HG02943 (cell line): ENCODE data around the gene SLC16A1.
"Not testable (repeated sequence)": the region's sequence is repeated elsewhere in the genome, so short reads cannot be mapped to it uniquely, and the experiment has no call there.

Source experiments
- ATAC-seq: cut with Tn5 transposase; IDR thresholded peaks from one replicate; pipeline ENCODE4 v1.9.1; 2021; ENCODE audit warnings: mild to moderate bottlenecking, low read depth, moderate library complexity; ENCODE audit not compliant: unreplicated experiment

Gene SLC16A1

DNA sequence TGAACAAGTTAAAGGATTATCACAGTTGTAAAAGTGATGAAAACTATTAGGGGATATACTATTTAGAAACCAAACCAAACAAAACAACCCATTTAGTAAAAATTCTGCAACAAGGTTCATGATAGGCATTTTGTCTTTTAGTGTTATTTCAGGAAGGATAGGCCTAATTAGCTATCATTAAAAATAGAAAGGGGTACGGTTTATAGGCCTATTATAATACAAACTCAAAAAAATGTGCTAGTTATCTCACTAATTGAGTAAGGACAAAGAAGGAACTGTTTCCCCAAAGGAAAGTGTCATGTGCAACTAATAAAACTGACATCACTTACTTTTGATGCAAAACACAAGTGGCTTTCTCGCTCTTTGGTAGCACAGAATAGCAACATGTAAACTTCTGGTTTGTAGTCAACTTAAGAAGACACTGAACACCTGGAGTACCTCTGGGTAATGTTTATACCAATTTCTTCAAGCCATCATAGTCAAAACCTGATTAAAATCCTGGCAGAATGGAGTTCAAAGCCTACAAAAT is 28.5 kb downstream of the SLC16A1 start:
- no peak for ATAC-seq

DNA sequence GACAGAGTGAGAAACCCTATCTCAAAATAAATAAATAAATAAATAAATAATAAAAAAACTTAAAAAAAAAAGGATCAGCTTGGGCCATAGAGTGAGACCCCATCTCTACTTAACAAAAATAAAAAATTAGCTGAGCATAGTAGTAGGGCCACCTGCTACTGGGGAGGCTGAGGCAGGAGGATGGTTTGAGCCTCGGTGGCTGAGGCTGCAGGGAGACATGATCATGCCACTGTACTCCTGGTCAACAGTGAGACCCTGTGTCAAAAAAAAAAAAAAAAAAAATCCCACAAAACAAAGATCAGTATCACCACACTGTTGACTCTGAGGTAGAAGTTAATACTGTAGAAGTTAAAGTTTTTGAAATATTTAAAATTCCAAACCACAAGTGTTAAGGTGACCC is 29.1 kb downstream of the SLC16A1 start:
- ATAC-seq = no peak

DNA sequence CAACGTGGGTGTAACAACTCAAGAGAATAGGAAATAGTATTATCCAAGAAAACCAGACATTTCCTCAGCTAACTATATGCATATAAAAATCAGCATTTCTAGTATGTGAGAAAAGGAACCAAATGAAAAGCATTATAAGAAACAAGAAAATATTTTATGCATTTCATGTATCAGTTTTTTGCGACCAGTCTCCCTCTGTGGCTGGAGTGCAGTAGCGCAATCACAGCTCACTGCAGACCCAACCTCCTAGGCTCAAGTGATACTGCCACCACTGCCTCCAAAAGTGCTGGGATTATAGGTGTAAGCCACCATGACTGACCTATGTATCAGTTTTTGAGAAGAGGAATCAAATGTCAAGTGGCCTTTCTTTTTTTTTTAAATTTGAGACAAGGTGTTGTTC is 31.0 kb downstream of the SLC16A1 start:
- ATAC-seq = no peak

DNA sequence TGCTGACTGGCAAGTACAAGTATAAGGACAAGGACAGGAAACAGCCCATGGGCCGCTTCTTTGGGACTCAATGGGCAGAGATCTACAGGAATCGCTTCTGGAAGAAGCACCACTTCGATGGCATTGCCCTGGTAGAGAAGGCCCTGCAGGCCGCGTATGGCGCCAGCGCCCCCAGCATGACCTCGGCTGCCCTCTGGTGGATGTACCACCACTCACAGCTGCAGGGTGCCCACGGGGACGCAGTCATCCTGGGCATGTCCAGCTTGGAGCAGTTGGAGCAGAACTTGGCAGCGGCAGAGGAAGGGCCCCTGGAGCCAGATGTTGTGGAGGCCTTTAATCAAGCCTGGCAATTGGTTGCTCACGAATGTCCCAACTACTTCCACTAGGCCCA is 32.0 kb downstream of the SLC16A1 start:
- ATAC-seq = no peak

DNA sequence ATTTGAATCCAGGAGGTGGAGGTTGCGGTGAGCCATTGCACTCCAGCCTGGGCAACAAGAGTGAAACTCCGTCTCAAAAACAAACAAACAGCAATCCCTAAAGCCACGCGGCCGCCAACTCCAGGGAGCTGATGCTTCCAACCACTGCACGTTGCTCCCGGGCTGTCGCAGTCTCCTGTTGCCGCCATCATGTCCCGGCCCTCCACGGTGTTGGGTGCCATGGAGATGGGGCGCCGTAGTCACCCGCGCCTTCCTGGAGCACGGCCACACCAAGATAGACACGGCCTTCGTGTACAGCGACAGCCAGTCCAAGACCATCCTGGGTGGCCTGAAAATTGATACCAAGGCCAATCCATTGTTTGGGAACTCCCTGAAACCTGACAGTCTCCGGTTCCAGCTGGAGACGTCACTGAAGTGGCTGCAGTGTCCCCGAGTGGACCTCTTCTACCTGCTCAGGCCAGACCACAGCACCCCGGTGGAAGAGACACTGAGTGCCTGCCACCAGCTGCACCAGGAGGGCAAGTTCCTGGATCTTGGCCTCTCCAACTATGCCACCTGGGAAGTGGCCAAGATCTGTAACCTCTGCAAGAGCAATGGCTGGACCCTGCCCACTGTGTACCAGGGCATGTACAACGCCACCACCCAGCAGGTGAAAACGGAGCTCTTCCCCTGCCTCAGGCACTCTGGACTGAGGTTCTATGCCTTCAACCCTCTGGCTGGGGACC is 32.6 kb downstream of the SLC16A1 start:
- ATAC-seq = no peak

DNA sequence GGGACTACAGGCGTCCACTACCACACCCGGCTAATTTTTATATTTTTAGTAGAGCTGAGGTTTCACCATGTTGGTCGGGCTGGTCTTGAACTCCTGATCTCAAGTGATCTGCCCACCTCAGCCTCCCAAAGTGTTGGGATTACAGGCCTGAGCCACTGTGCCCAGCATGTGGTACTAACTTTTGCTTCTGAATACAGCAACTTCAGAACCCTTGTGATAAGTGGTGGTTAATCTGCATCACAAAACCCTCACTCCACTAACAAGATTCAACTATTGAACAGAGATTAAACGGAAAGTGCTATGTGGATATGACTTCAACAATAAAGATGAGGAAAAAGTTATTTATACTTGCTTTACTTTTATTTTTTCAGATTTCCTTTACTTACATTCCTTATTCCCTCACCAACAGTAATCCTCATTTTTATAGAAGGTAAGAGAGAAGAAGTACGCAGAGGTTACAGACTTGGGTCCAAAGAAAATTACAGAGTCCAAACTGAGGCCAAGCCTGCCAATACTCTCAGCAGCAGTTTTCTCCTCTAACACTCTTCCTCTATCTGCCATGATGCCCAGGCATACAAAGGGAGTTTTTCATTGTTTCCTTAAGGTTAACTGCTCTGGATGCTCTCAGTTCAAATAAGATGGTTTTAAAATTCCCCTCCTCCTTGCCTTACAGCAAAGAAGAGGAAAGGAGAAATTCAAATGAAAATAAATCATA is 44.3 kb downstream of the SLC16A1 start:
- ATAC-seq = no peak

DNA sequence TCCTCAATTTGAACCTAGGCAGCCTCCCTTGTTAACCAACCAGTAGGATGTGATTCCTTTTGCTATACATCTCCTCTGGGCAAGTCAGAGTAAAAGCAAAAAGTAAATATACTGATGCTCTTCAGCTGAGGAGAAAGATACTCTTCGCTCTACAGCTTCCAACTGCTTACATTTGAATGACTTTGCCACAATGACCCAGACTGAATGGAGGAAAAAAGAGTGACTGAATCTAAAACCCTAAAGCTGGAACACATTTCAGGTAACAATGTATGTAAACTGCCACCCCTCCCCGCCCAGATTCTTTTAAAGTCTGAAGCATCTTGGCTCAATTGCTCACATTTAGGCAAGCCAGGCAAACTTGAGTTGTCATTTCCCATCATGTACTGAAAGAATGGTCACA is 46.1 kb downstream of the SLC16A1 start:
- no peak for ATAC-seq

DNA sequence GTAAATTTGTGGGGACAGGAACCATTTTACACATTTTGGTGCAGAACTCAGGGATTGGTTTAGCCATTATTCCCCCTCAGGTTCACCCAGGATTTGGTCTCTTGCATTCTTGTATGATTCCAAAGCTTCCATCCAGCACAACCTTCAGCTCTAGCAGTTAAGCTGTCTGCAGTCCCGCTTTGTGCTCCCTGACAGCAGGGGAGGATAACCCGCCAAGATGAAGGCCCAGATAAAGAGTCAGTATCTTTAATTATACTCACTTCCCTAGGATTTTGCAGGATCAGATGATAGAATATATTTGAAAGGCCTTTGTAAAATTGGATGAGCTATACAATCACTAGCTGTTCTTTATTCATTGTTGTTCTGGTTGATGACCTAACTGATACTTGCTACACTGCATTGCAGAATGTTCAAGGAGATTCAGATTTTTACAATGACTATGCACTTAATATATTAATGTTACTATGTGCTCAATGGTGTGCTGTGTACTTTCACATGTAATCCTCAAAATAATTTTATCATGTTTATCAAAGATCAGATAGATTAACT is 49.8 kb downstream of the SLC16A1 start:
- ATAC-seq = no peak

DNA sequence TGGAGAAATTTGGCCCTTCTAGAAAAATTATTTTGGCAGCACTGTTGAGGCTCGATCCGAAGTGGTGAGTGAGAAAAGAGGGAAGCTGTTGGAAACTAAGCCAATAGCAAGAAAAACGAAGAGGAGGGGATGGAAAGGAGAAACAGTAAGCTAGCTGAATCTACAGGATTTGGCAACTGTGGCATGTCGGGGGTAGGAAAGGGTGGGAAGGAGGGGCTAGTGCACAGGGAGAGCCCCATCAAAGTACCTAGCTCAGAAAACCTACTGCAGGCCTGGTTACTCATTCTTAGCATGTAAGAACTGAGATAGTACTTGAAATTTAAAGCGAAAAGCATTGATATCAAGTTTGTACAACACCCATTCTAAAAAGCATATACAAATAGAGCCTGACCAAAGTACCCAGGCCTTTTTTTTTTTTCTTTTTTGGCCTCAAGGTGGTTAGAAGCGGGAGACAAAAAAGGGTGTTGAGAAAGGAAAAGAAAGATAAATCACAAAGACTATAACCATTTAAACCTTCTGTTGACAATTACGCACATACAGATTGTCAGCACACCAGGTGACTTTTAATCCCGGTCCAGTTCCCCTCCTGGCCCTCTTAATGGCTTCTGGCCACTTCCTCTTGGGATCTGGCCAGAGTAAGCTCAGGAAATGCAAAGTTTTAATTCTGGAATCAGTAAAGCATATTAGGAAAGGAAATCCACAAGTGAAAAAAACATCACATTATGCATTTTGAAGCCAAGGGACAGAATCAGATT is 50.4 kb downstream of the SLC16A1 start:
- no peak for ATAC-seq

DNA sequence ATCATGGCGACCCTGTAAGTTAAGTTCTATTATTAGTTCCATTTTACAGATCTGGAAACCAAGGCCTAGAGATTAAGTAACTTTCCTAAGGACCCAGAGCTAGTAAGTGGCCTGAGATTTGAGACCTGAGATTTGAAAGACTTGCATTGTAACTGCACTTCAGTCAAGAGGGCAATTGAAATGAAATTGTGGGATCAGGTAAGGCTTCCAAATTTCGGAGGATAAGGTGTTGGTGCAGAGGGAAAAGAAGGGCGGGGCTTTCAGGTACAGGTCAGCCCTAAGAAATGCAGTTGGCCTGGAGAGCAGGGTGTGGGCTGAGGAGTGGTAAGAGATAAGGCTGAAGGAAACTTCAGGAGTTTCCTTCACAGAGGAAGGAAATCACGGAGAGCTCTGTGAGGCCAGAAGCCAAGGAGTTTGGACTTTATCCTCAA is 51.1 kb downstream of the SLC16A1 start:
- ATAC-seq = no peak

DNA sequence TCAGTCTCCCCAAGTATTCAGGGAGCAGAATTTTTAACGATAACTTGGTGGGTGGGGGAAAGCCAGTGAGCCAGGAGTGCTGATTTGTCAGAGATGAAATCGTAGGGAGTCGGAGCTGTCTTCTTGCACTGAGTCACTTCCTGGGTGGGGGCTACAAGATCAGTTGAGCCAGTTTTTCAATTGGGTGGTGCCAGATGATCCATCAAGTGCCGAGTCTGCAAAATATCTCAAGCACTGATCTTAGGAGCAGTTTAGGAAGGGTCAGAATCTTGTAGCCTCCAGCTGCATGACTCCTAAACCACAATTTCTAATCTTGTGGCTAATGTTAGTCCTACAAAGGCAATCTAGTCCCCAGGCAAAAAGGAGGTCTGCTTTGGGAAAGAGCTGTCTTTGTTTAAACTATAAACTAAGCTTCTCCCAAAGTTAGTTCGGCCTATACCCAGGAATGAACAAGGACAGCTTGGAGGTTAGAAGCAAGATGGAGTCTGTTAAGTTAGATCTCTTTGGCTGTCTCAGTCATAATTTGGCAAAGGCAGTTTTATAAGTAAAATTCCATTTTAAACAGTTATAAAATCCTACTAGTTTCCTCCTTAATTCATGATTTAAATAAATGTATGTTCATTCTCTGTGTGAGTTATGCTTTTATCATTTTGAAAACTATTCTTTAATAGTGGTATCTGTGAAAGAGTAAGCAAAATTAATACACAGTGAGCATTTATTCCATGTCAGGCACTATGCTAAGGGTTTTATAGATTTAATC is 51.7 kb downstream of the SLC16A1 start:
- ATAC-seq = no peak

DNA sequence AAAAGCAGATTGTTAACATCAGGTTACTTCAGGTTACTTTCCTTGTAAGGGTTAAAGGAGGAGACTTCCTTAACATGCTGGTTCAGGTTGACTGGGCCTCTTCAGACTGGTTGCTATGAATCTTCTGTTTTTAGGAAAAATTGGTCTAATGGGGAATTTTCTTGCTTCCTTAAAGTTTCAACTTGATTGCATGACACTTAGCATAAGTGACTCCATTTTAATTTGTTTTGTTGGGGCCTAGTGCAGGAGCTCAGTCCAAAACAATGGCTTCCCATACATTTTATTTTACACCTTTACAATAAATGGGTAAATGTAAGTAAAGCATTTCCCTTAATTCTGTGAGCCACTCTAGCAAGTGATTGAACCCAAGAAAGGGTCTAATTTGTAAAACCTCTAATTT is 53.8 kb downstream of the SLC16A1 start:
- ATAC-seq = no peak

DNA sequence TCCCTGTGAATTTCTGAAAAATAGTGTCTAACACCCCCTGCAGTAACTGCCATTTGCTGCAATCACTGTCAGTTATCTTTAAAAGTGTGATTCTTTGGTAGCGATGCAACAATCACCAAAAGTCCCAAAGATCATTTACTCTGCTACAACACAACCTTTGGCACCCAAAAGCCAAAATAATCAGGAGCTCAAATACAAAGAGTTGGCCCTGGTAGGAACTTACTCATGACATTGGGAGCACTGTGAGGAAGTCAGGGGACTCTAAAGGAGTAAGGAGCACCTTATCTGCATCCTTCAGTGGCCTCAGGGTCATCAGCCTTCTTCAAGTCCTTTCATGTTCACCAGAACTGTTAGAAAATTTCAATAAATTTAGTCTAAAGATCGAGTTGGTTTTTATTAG is 54.6 kb downstream of the SLC16A1 start:
- no peak for ATAC-seq

DNA sequence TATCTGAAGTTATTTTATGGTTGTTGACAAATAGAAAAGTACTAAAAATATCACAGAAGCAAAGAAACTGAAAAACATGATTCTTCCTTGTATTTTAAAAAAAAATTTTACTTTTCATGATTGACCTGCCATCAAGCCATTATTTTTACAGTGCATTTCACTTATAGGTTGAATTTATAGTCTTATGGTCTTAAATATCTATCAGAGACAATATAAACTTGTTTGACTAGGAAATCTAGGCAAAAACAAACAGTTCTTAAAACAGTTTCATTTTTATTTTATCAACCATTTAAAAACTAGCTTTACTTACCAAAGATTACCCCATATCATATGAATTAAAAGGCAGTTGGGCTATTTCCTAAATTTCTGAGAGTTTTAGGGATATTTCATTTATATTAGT is 59.2 kb downstream of the SLC16A1 start:
- ATAC-seq = no peak

DNA sequence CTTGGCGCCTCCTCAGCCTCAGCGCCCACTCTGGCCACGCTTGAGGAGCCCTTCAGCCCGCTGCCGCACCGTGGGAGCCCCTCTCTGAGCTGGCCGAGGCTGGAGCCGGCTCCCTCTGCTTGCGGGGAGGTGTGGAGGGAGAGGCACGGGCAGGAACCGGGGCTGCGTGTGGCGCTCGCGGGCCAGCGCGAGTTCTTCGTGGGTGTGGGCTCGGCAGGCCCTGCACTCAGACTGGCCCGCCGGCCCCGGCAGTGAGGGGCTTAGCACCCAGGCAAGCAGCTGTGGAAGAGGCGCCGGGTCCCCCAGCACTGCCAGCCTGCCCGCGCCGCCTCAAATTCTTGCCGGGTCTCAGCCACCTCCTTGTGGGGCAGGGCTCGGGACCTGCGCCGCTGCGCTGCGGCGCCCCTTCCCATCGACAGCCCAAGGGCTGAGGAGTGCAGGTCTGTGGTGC is 61.4 kb downstream of the SLC16A1 start:
- no peak for ATAC-seq

DNA sequence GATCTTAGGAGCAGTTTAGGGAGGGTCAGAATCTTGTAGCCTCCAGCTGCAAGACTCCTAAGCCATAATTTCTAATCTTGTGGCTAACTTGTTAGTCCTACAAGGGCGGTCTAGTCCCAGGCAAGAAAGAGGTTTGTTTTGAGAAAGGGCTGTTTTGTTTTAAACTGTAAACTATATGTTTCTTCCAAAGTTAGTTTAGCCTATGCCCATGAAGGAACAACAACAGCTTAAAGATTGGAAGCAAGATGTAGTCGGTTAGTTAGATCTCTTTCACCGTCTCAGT is 62.0 kb downstream of the SLC16A1 start:
- ATAC-seq = no peak

DNA sequence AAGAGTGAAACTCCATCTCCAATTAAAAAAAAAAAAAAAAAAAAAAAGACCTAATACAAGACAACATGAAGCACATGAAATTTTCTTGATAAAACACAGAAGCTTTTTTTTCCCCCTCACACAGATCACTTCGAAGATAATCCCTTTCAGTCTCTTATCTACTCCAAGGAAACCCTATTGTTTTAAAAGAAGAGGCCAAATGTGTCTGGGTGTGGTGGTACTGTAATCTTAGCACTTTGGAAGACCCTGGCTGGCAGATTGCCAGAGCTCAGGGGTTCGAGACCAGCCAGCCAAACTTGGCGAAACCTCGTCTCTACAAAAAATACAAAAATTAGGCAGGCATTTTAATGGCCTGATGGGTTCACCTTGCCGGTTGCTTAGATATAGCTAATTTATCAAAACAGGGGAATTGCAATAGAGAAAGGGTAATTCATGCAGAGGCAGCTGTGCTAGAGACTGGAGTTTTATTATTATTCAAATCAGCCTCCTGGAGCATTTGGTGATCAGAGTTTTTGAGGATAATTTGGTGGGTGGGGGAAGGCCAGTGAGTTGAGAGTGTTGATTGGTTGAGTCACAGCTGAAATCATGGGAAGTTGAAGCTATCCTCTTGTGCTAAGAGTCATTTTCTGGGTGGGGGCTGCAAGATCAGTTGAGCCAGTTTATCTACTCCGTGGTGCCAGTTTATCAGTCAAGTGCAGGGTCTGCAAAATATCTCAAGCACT is 62.5 kb downstream of the SLC16A1 start:
- ATAC-seq = no peak

DNA sequence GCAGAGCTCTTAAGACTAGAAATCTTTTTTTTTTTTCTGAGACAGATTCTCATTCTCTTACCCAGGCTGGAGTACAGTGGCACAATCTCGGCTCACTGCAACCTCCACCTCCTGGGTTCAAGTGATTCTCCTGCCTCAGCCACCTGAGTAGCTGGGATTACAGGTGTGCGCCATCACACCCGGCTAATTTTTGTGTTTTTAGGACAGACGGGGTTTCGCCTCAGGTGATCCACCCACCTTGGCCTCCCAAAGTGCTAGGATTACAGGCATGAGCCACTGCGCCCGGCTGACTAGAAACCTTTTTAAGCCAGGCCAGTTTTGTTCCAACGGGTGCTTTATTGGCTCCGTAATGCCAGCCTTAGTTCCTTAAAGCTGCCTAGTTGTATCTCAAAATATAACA is 66.1 kb downstream of the SLC16A1 start:
- ATAC-seq = not testable (repeated sequence)

DNA sequence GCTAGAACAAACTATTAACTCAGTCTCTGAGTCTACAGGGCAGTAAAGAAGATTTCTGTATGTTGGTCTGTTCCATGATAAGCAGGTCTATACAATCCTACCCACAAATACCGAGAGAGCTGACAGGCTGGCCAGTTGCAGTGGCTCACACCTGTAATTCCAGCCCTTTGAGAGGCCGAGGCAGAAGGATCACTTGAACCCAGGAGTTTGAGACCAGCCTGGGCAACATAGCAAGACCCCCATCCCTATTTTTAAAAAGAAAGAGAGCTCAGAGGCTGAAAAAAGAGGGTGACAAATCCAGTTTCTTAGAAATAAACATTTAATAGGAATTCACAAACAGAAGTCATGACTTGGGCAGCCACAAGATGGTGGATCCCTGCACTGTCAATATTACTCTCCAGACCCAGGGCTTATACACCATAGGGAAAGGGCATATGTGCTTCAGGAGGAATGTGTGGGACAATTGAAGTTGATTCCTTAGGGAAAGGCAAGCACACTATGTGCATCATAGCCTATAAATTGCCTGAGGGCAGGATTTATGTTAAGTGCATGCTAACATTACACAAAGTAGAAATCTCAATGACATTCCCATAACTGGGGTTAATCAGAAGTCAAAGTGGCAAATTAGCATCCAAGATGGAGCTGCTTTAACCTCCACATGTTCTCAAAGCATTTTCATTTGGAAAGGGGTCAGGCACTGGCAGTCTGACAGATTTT is 66.8 kb downstream of the SLC16A1 start:
- no peak for ATAC-seq
